ENCODE results near the gene TUBGCP6. TPM values are rescaled to one million over a fixed set of nuclear protein-coding genes. Genes with fewer than 3 reads are reported as not detected.

Gene TUBGCP6
- total RNA-seq (2022; extraction: Qiagen RNA extraction): 5.6 to 12.2 TPM (median 9.3 TPM) in 5 replicates

GRCh38 chr22:50244420-50245213 is at the start of gene TUBGCP6:
TSS of gene TUBGCP6 (minus strand) at chr22:50245023. CDS start at chr22:50244459, 564 bp downstream.

GRCh38 chr22:50269970-50270665 is 25.3 kb upstream of the TUBGCP6 start, which contains the start of gene MAPK11:
TSS of gene MAPK11 (minus strand) at chr22:50270380. CDS start at chr22:50270292, 88 bp downstream.

GRCh38 chr22:50261615-50262459 is 17.0 kb upstream of the TUBGCP6 start, which contains the start of gene MAPK12:
TSS of gene MAPK12 (minus strand) at chr22:50261683. CDS start at chr22:50261509, 174 bp downstream.

GRCh38 chr22:50250555-50251476 is 6.0 kb upstream of the TUBGCP6 start, which contains the start of gene HDAC10:
TSS of gene HDAC10 (minus strand) at chr22:50251265. CDS start at chr22:50251032, 233 bp downstream.

GRCh38 chr22:50200461-50201190 is 44.2 kb downstream of the TUBGCP6 start, which contains the start of gene SELENOO:
TSS of gene SELENOO (plus strand) at chr22:50201011. CDS start at chr22:50201037, 26 bp downstream.

GRCh38 chr22:50185375-50186087 is 59.3 kb downstream of the TUBGCP6 start, which contains the start of gene TRABD:
TSS of gene TRABD (plus strand) at chr22:50185913. CDS start at chr22:50193061, 7,148 bp downstream.

GRCh38 chr22:50170453-50171318 is 74.1 kb downstream of the TUBGCP6 start, which contains the start of gene PANX2:
TSS of gene PANX2 (plus strand) at chr22:50170731. CDS start at chr22:50170731, 0 bp downstream.

Other genes with a start within 250 kb of the TUBGCP6 start
- gene IL17REL, start 232.3 kb downstream of the TUBGCP6 start, total RNA-seq (2022; extraction: Qiagen RNA extraction): 0.02 to 0.08 TPM (median 0.04 TPM) in 5 replicates
- gene TTLL8, start 186.7 kb downstream of the TUBGCP6 start, total RNA-seq (2022; extraction: Qiagen RNA extraction): not detected in 5 replicates
- 0.02 to 0.06 TPM (median 0.06 TPM) in 3 of 5 replicates, not detected in the others for gene MLC1, start 159.6 kb downstream of the TUBGCP6 start, total RNA-seq (2022; extraction: Qiagen RNA extraction)
- not detected in 5 replicates for gene MOV10L1, start 155.0 kb downstream of the TUBGCP6 start, total RNA-seq (2022; extraction: Qiagen RNA extraction)
- gene PANX2, start 74.3 kb downstream of the TUBGCP6 start, total RNA-seq (2022; extraction: Qiagen RNA extraction): 5.3 to 6.6 TPM (median 5.8 TPM) in 5 replicates
- 23.2 to 37.9 TPM (median 34.9 TPM) in 5 replicates for gene TRABD, start 59.1 kb downstream of the TUBGCP6 start, total RNA-seq (2022; extraction: Qiagen RNA extraction)
- gene SELENOO, start 44.0 kb downstream of the TUBGCP6 start, total RNA-seq (2022; extraction: Qiagen RNA extraction): 12.7 to 20.2 TPM (median 19.4 TPM) in 5 replicates
- 6.4 to 12.9 TPM (median 10.2 TPM) in 5 replicates for gene HDAC10, start 6.2 kb upstream of the TUBGCP6 start, total RNA-seq (2022; extraction: Qiagen RNA extraction)
- 18.5 to 29.4 TPM (median 25.3 TPM) in 5 replicates for gene MAPK12, start 16.7 kb upstream of the TUBGCP6 start, total RNA-seq (2022; extraction: Qiagen RNA extraction)
- 5.1 to 8.9 TPM (median 7.7 TPM) in 5 replicates for gene MAPK11, start 25.4 kb upstream of the TUBGCP6 start, total RNA-seq (2022; extraction: Qiagen RNA extraction)
- 93.5 to 117 TPM (median 111 TPM) in 5 replicates for gene PLXNB2, start 62.6 kb upstream of the TUBGCP6 start, total RNA-seq (2022; extraction: Qiagen RNA extraction)
- gene DENND6B, start 82.0 kb upstream of the TUBGCP6 start, total RNA-seq (2022; extraction: Qiagen RNA extraction): 2.4 to 3.6 TPM (median 3.2 TPM) in 5 replicates
- 9.9 to 13.3 TPM (median 12.8 TPM) in 5 replicates for gene PPP6R2, start 98.3 kb upstream of the TUBGCP6 start, total RNA-seq (2022; extraction: Qiagen RNA extraction)
- 19.2 to 26.3 TPM (median 23.1 TPM) in 5 replicates for gene SBF1, start 230.0 kb upstream of the TUBGCP6 start, total RNA-seq (2022; extraction: Qiagen RNA extraction)
- gene ADM2, start 236.5 kb upstream of the TUBGCP6 start, total RNA-seq (2022; extraction: Qiagen RNA extraction): 0.41 to 0.63 TPM (median 0.57 TPM) in 5 replicates
- 0.05 TPM in 1 of 5 replicates, not detected in the others for gene MIOX, start 241.8 kb upstream of the TUBGCP6 start, total RNA-seq (2022; extraction: Qiagen RNA extraction)

Data from A549 treated with AZD2906 at 1 μM for 4 hours (cell line).